Hematopoietic multipotent progenitor cell treated with erythropoietin and hydrocortisone succinate and interleukin-3 and kit ligand, for 17 days (in vitro differentiated cells): Measurements from ENCODE around the gene SOX6.
"Not testable (repeated sequence)": the region's sequence is repeated elsewhere in the genome, so short reads cannot be mapped to it uniquely, and the experiment has no call there.

Experiments
- DNase-seq: peaks from one replicate; pipeline ENCODE4 v3.0.0-alpha.2; 2015; ENCODE audit warnings: low spot score

Gene SOX6

GRCh38 chr11:16356057-16356760 is at the start of gene SOX6:
Gene SOX6, minus strand, starts transcription at chr11:16356546. Its CDS starts 15,298 bp downstream, at chr11:16341248.
- no peak for DNase-seq

- no peak for DNase-seq
These were observed 48.5 kb upstream of the SOX6 start for GRCh38 chr11:16404781-16405285.

GRCh38 chr11:16403851-16404250 is 47.5 kb upstream of the SOX6 start:
- no peak for DNase-seq

GRCh38 chr11:16403448-16403803 is 47.1 kb upstream of the SOX6 start:
- DNase-seq = no peak

- DNase-seq = no peak
These were observed 46.5 kb upstream of the SOX6 start for GRCh38 chr11:16402654-16403447.

- DNase-seq = no peak
These were observed 41.0 kb upstream of the SOX6 start for GRCh38 chr11:16397390-16397789.

- peak; percentile 30 for DNase-seq
These were observed 39.3 kb upstream of the SOX6 start for GRCh38 chr11:16395601-16396000.

GRCh38 chr11:16394947-16395346 is 38.6 kb upstream of the SOX6 start:
- no peak for DNase-seq

GRCh38 chr11:16393340-16393739 is 37.0 kb upstream of the SOX6 start:
- peak; percentile 76 for DNase-seq

- peak; percentile 48 for DNase-seq
These were observed 36.3 kb upstream of the SOX6 start for GRCh38 chr11:16392616-16393015.

GRCh38 chr11:16390826-16391225 is 34.5 kb upstream of the SOX6 start:
- not testable (repeated sequence) for DNase-seq

- DNase-seq = no peak
These were observed 28.8 kb upstream of the SOX6 start for GRCh38 chr11:16385099-16385498.

GRCh38 chr11:16382638-16383380 is 26.5 kb upstream of the SOX6 start:
- DNase-seq = peak; percentile 52

GRCh38 chr11:16382186-16382585 is 25.8 kb upstream of the SOX6 start:
- DNase-seq = peak; percentile 77

GRCh38 chr11:16380941-16381568 is 24.7 kb upstream of the SOX6 start:
- DNase-seq = peak; percentile 76

GRCh38 chr11:16378906-16379305 is 22.6 kb upstream of the SOX6 start:
- DNase-seq = peak; percentile 72

GRCh38 chr11:16377746-16378145 is 21.4 kb upstream of the SOX6 start:
- peak; percentile 78 for DNase-seq

- not testable (repeated sequence) for DNase-seq
These were observed 19.3 kb upstream of the SOX6 start for GRCh38 chr11:16375664-16376063.

GRCh38 chr11:16373768-16374167 is 17.4 kb upstream of the SOX6 start:
- no peak for DNase-seq

GRCh38 chr11:16372355-16372754 is 16.0 kb upstream of the SOX6 start:
- no peak for DNase-seq

GRCh38 chr11:16367252-16367651 is 10.9 kb upstream of the SOX6 start:
- no peak for DNase-seq

GRCh38 chr11:16365581-16366228 is 9.4 kb upstream of the SOX6 start:
- DNase-seq = no peak
